NCI-H2196 (cell line): Measurements from ENCODE around the gene CARD10.
"Not testable (repeated sequence)": the region's sequence is repeated elsewhere in the genome, so short reads cannot be mapped to it uniquely, and the experiment has no call there.

Source experiments
- DNase-seq: peaks from one replicate; lab custom pipeline; 2025; ENCODE audit not compliant: unreplicated experiment; lab: John Stamatoyannopoulos, UW

CARD10 gene

DNA sequence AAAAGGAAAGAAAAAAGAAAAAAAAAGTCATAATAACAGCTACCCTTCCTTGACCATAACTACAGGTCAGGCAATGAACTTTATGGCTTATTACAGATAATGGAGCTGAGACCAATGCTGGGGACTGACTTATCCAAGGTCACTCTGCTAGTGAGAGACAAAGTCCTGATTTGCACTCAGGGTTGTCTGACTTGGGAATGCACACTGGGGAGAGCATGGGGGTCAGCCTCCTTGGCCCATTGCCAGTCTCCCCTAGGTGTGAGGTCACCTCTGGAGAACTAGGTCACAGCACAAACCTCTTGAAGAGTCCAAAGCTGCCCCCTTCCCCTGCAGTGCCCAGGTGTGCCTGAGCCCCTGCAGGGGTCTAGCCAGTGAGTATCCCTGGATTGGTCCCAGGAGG is 35.8 kb upstream of the CARD10 start:
- DNase-seq = no peak

DNA sequence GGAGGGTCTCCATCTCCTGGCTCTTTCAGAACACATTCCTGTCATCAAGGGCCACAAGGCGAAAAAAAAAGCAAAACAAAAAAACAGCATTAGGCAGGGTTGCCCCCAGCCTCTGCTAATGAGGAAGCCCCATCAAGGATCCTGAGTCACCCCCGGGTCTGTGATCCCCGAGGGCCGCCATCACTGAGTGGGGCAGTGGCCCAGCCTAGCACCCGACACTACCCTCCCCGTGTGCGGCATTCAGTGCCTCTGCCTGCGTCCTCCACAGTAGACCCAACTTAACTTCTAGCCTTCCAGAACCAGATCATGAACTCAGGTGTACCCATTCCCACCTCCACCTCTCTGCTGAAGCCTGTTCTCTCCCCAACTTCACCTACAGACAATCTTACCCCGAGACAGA is 34.5 kb upstream of the CARD10 start:
- no peak for DNase-seq

DNA sequence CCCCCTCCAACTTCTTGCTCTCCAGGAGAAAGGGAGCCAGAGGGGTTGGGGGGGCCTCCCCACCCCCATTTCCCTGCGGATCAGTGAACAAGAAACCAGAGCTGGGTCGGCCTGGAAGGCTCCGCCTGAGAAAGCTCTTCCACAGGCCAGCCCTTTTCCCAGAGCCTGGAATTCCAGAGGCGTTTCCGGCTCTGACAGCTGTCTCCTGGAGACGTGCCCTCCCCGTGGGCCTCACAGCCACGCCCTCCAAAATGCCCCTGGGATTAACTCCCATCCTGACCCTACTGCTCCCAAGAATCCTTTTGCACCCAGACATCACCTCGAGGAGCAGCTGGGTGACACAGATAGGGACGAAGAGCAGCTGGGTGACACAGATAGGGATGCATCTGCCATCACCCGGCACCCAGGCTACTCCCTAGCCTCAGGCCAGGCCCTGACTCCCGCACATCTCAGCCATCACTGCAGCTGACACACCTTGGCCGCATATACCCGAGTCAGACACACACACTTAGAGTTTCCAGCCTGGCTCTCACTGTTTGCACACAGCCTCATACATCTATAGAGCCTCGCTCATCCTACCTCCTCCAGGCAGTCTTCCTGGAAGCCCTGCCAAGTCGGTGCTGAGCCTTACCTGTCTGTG is 33.4 kb upstream of the CARD10 start:
- no peak for DNase-seq

DNA sequence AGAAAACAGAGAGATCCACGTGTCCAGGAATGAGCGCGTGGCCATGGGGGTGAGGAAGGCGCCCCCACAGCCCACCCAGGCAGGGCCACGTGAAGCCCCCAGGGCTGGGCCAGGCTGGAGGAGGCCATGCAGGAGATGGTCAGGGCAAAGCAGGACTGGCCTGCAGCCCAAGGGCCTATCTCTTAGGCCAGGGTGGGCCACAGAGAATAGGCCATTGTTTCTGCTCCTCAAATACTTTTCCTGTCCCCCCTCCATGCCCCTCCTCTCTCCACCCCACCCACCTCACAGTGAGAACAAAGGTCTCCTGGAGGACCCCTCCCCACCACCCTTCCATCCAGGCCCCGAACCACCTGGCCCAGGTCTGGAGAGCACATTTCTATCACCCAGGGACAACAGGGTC is 32.8 kb upstream of the CARD10 start:
- no peak for DNase-seq

DNA sequence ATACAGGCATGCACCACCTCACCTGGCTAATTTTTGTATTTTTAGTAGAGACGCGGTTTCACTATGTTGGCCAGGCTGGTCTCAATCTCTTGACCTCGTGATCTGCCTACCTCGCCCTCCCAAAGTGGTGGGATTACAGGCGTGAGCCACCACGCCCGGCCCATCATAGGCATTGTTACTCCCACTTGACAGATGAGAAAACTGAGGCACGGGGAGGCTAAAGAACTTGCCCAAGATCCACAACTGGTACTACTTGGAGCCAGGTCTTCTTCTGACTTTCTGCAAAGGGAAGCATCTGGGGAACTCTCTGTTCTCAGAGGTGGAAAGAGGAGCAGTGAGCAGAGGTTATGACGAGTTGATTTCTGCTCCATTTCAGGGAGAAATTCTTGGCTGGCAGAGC is 31.7 kb upstream of the CARD10 start:
- not testable (repeated sequence) for DNase-seq

DNA sequence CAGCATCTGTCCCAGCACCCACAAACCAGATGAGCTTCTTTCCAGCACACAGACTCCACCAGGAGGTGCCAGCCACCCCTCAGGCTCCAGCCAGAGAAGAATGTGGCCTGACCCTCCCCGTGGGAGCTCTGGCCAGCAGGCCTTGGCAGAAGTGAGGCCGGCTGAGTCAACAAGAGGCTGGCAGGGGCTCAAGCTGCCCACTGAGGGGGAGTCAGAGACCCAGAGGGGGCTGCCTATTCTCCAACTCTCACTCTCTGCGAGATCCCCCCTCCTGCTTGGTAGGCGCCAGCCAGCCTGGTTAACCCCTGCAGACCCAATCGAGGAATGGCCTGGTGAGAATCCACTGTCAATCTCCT is 30.5 kb upstream of the CARD10 start:
- DNase-seq = peak; percentile 10

DNA sequence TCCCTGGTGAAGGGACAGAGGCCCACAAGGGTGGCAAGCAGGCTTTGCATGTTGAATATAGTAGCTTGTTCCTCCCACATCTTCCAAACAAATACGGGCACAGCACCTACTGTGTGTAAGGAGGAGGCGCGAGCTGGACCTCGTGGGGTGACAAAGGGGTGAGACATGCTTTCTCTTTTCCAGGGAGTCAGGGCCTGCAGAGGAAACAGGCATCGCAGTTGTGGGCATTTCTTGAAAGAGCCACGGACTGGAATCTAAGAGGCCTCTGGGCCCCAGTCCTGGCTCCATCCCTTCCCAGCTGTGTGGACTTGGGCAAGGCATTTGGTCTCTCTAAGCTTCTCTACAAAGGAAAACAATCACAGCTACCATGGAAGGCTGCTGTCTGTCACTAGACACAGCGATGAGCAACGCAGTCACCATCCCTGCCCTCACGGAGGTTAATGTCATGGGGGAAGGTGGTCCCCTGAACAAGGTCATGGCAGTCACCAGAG is 28.1 kb upstream of the CARD10 start:
- no peak for DNase-seq

DNA sequence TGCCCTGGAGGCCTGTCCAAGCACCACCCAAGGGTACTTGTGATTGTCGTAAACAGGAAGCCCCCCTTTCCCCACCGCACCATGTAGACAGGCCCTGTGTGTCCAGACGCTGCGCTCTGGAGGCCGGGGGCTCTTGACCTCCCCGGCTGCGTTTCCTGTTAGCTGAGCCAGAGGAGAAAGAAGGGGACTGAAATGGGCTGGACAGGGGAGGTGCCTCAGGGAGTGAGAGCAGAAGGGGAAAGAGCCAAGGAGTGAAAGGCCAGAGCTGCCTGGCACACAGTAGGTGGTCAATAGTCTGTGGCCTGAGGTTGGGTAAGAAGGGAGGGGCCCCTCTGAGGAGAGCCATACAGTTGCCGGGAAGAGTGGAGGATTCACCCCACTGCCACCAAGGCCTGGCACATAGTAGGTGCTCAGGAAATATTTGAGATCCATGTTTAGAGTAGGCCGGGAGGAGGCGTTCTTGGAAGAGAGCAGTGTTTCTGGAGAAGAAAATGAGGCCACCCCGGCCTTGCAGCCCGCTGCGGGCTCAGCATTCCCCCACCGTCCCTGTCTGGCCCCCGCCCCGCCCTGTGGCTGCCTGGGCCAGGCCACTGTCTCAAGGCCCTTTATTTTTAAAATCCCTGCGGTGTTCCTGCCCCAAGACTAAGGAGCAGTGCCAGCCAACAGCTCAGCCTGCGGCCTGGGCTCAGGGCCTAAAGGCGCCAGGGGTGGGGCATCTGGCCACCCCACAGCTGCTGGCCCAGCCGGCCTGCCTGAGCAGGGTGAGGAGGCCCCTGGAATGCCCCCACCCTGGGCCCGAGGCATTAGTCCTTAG is 27.4 kb upstream of the CARD10 start:
- no peak for DNase-seq

DNA sequence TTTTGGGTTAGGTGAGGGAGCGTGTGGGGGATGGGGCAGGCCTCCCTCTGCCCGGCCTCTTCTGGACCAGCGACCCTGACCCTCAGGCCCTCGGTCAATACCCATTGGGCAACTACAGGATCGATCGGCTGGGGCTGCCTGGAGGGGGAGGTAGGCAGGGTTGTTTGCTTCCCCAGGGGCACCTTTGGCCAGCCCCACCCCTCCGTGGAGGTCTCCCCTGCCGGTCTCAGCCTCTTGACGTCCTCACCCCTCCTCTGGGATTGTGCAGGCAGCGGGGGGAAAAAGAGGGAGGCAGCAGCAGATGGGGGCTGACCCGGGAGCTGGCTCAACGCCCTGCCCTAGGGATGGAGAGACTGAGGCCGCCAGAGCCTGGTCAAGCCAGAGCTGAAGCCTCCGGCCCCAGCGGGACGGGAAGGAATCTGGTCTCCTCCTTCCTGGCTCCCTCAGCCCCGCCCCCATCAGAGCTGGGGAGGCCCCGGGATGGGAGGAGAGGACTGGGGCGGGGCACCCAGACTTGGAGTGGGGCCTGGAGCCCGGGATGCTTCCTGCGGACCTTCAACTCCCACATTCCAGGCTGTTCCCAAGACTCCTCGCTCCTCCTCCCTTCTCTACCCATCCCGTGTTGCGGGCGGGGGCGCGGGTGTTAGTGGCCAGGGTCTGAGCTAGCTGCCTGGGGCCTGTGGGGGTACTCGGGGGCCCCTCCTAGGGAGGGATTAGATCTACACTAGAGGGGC is 26.7 kb upstream of the CARD10 start:
- no peak for DNase-seq

DNA sequence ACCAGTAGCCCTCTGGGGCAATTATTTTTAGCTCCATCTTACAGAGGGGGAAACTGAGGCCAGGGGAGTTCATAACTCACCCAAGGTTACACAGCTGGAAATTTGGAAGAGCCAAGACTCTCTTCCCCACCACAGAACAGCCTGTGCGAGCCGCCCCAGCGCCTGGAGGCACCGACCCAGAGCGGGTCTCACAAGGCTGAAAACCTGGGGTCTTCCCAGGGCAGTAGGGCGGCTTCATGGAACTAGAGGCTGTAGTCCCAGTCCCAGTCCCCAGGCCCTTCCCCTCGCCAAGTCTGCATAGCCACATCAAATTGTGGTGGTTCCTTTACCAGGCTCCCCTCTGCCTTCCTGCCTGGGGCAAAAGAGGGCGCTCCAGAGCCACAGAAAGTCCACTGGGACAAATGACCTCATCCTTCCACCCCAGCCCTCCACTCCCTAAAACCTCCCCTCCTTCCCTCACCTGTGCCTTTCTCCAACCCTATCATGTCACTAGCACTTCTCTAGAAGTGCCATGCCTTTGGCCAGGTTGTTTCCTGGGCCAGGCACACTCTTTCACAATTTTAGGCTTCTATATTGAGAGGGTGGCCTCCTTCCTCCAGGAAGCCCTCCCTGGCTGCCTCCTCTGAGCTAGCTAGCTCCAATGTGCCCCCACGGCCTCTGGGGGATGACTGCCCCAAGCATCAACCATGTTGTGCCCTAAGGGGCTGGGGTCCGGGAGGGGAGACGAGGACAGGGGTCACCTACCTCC is 25.9 kb upstream of the CARD10 start:
- DNase-seq = peak; percentile 22

DNA sequence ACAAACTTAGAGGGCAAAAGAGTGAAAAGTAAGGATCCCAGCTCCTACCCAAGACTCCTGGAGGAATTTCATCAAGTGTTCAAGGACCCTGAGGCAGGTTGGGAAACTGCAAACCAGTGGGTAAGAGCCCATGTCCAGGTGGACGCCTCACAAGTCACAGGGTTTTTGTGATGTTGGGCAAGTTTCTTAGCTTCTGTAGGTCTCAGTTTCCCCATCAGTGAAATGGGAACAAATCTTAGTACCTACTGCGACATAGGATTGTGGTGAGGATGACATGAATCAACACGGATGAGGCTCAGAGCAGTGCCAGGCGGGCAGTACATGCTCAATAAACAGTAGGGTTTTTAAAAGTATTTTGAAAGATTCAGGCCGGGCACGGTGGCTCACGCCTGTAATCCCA is 23.7 kb upstream of the CARD10 start:
- no peak for DNase-seq

DNA sequence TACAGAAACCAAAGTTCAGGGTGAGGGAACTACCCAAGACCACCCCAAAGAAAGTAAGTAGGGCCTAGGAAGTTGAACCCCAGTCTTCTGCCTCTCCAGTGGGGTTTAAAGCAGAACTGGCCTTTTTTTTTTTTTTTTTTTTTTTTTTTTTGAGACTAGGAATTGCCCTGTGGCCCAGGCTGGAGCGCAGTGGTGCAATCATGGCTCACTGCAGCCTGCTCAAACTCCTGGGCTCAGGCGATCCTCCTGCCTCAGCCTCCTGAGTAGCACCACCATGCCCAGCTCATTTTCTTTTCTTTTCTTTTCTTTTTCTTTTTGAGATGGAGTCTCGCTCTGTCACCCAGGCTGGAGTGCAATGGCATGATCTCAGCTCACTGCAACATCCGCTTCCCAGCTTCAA is 23.2 kb upstream of the CARD10 start:
- not testable (repeated sequence) for DNase-seq

DNA sequence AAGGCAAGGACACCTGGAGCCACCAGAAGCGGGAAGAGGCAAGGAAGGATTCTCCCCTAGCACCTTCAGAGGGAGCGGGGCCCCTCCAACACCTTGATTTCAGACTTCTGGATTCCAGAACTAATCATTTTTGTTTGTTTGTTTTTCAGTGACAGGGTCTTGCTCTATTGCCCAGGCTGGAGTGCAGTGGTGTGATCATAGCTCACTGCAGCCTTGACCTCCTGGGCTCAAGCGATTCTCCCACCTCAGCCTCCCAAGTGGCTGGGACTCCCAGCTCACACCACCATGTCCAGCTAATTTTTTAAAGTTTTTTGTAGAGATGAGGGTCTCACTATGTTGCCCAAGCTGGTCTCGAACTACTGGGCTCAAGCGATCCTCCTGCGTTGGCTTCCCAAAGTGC is 20.6 kb upstream of the CARD10 start:
- not testable (repeated sequence) for DNase-seq

DNA sequence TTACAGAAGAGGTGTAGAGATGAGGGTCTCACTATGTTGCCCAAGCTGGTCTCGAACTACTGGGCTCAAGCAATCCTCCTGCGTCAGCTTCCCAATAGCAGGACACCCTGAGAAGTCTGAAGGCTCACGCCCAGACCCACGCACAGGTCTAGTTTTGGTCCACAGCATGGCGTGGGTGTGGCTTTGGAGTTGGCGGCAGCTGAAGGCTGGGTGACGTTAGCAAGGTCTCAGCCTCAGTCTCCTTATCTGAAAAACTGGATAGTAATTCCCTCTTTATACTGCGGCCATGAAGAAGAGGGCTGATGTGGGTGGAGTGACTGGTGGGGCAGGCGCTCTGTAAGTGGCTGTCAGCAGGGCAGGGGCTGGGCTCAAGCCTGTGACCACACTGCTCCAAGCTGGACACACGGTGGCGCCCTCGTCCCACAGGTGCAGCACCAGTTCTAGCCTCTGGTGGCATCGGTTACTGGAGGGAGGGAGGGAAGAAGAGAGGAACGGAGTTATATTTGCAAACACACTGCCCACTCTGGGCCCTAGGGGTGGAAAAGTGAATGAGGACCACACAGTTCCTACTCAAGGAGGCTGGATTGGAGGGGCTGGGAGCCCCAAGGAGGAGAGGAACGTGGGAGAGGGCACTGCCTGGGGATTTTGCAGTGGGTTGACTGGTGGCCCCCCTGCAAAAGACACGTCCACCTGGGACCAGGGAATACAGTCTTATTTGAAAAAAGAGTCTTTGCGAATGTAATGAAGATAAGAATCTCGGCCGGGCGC is 19.6 kb upstream of the CARD10 start:
- DNase-seq = peak; percentile 74

DNA sequence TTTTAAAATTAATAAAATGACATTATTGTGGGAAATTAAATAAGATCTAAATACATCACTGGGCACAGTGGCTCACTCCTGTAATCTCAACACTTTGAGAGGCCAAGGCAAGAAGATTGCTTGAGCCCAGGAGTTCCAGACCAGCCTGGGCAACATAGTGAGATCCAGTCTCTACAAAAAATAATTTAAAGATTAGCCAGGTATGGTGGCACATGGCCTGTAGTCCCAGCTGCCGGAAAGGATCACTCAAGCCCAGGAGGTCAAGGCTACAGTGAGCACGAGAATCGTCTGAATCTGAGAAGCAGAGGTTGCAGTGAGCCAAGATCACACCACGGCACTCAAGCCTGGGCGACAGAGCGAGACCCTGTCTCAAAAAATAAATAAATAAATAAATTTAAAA is 15.9 kb upstream of the CARD10 start:
- DNase-seq = no peak

DNA sequence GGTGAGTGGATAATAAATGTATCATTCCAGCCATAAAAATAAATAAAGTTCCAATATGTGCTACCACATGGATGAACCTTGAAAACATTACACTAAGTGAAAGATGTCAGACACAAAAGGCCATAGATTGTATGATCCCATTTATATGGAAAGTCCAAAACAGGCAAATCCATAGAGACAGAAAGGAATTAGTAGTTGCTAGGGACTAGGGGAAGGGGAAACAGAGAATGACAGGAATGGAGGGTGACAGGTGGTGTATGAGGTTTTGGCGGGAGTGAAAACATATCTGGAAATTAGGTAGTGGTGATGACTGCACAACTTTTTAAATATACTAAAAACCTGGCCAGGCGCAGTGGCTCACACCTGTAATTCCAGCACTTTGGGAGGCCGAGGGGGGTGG is 15.2 kb upstream of the CARD10 start:
- no peak for DNase-seq

DNA sequence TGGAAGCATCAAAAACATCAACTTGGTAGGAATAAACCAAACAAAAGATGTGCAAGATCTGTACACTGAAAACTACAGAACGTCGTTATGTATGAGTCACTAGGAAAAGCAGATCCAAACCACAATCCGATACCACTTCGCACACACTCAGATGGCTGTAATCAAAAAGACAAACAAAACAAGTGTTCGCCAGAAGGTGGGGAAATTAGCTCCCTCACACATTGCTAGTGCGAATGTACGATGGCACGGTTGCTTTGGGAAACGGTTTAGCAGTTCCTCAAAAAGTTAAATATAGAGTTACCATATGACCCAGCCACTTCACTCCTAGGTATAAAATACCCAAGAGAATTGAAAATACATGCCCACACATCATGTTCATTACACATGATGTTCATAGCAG is 14.8 kb upstream of the CARD10 start:
- peak; percentile 18 for DNase-seq

DNA sequence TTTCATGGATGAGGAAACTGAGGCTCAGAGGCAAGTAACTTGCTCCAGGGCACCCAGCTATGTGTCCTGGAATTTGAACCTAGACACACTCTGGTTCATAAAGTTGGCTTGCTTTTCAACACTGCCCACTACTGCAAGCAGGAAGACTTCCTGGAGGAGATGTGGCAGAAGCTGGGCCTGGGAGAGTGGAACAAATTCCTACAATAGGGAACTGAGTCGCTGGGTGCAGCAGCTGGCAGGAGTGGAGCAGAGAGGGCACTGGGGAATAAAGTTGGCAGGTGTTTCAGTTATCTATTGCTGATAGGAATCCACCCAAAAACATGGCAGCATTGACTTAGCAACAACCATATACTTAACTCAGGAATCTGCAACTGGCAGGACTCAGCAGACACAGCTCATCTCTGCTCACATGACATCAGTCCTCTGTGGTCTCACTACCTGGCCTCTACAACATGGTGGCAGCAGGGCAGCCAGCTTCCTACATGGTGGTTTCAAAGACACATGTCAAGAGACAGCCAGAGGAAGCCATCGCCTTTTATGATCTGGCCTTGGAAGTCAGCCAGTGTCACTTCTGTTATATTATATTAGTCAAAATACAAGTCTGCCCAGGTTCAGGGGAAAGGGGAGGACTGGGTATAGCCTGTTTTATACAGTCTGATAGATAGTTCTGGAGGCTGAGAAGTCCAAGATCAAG is 10.6 kb upstream of the CARD10 start:
- DNase-seq = no peak

DNA sequence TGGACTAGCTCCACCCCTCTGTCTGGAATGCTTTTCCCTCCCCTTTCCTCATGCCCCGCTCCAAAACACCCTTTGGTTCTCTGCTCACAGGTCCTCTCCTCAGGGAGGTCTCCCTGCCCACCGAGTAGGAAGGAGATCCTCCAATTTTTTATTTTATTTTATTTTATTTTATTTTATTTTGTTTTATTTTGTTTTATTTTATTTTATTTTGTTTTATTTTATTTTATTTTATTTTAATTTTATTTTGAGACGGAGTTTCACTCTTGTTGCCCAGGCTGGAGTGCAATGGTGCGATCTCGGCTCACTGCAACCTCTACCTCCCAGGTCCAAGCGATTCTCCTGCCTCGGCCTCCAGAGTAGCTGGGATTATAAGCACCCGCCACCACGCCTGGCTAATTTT is 8.7 kb upstream of the CARD10 start:
- DNase-seq = not testable (repeated sequence)
